Measurements from ENCODE around the gene TTC6.

TTC6 gene

DNA sequence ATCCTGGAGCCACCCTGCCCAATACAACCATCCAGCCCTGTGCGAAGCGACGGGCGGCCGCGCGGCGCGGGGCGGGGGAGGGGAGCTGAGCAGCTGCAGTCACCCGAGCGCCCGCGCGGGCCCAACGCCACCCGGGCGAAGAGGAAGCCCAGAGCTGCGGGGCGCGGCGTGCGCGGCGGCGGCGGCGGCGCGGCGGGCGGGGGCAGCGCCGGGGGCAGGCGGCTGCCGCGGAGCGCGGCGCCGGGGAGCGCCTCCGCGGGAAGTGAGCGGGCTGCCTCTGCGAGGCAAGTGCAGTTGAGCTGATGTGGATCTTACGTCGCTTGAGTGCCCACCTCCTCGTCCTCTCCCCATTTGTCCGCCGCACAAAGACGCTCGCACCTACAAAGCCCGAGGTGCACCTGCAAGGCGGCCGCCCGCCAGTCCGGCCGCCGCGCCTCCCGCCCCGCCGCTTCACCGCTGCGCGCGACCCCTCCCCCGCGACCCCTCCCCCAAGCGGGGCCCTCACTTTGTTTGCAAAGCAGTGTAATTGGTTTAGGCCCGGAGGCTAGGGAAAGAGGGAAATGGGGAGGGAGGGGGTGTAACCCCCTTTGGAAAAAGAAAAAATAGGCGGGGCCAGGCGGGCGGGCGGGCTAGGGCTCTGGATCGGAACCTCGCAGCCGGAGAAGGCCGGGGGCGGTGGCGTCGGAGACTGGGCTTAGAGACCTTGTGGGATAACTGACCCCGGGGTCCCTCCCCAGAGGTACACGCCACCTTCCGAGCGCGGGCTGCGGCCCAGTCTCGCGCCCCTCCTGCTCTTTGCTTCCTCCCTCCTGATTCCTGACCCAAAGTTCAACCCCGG lies at the start of gene TTC6, which contains the start of gene FOXA1:
TSS of gene TTC6 (plus strand) at position 659 of the 838 bp plus-strand sequence. CDS start 26,436 bp downstream, outside the sequence.
TSS of gene FOXA1 (minus strand) at position 279 of the 838 bp plus-strand sequence. CDS start at position 2, 277 bp downstream.
- no peak; the same call in 2 of the 3 replicates for ATAC-seq

GRCh38 chr14:37546621-37547447 lies 48.6 kb upstream of the TTC6 start:
- TF ChIP-seq CSDC2 (CRISPR knock-in tag; IDR thresholded peaks at IDR 0.05) (no peak), ZNF8 (CRISPR knock-in tag; IDR thresholded peaks at IDR 0.05) (no peak), ZNF70 (CRISPR knock-in tag; IDR thresholded peaks at IDR 0.05) (no peak), POU6F1 (CRISPR knock-in tag; IDR thresholded peaks at IDR 0.05; ENCODE audit: borderline replicate concordance, low read depth) (no peak), TCF4 (CRISPR knock-in tag; IDR thresholded peaks at IDR 0.05; ENCODE audit: borderline replicate concordance) (no peak), TOX (CRISPR knock-in tag; IDR thresholded peaks at IDR 0.05; ENCODE audit: borderline replicate concordance) (no peak), ISL1 (CRISPR knock-in tag; IDR thresholded peaks at IDR 0.05) (no peak), RARB (CRISPR knock-in tag; IDR thresholded peaks at IDR 0.05) (no peak), ARNTL (CRISPR knock-in tag; IDR thresholded peaks at IDR 0.05; ENCODE audit: borderline replicate concordance, low read depth) (no peak), GLIS3 (CRISPR knock-in tag; IDR thresholded peaks at IDR 0.05) (no peak)
- ATAC-seq = no peak

More for the DNA sequence above, at the start of gene TTC6, which contains the start of gene FOXA1:
- TF ChIP-seq ZNF70 (CRISPR knock-in tag; IDR thresholded peaks at IDR 0.05) = no peak
- TF ChIP-seq GLIS3 (CRISPR knock-in tag; IDR thresholded peaks at IDR 0.05) = no peak
- TF ChIP-seq ZFP3 (CRISPR knock-in tag; IDR thresholded peaks at IDR 0.05) = no peak
- no peak for TF ChIP-seq ESRRG (CRISPR knock-in tag; IDR thresholded peaks at IDR 0.05)
- no peak for TF ChIP-seq ISL1 (CRISPR knock-in tag; IDR thresholded peaks at IDR 0.05)
- TF ChIP-seq OSR1 (CRISPR knock-in tag; IDR thresholded peaks at IDR 0.05) = no peak
- TF ChIP-seq ARNTL (CRISPR knock-in tag; IDR thresholded peaks at IDR 0.05; ENCODE audit: borderline replicate concordance, low read depth) = no peak
- no peak for TF ChIP-seq BACH2 (CRISPR knock-in tag; IDR thresholded peaks at IDR 0.05; ENCODE audit: borderline replicate concordance)
- no peak for TF ChIP-seq ZNF8 (CRISPR knock-in tag; IDR thresholded peaks at IDR 0.05)
- TF ChIP-seq POU6F1 (CRISPR knock-in tag; IDR thresholded peaks at IDR 0.05; ENCODE audit: borderline replicate concordance, low read depth) = no peak
- TF ChIP-seq CSDC2 (CRISPR knock-in tag; IDR thresholded peaks at IDR 0.05) = no peak
- TF ChIP-seq TOX (CRISPR knock-in tag; IDR thresholded peaks at IDR 0.05; ENCODE audit: borderline replicate concordance) = no peak
- no peak for TF ChIP-seq ZNF565 (CRISPR knock-in tag; conservative IDR thresholded peaks at IDR 0.05; ENCODE audit: low read depth)
- TF ChIP-seq, protein P1, sequence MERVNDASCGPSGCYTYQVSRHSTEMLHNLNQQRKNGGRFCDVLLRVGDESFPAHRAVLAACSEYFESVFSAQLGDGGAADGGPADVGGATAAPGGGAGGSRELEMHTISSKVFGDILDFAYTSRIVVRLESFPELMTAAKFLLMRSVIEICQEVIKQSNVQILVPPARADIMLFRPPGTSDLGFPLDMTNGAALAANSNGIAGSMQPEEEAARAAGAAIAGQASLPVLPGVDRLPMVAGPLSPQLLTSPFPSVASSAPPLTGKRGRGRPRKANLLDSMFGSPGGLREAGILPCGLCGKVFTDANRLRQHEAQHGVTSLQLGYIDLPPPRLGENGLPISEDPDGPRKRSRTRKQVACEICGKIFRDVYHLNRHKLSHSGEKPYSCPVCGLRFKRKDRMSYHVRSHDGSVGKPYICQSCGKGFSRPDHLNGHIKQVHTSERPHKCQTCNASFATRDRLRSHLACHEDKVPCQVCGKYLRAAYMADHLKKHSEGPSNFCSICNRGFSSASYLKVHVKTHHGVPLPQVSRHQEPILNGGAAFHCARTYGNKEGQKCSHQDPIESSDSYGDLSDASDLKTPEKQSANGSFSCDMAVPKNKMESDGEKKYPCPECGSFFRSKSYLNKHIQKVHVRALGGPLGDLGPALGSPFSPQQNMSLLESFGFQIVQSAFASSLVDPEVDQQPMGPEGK (CRISPR knock-in tag; IDR thresholded peaks at IDR 0.05; ENCODE audit: borderline replicate concordance) = no peak
- no peak for TF ChIP-seq SNAI2 (CRISPR knock-in tag; IDR thresholded peaks at IDR 0.05)
- TF ChIP-seq, protein P2, sequence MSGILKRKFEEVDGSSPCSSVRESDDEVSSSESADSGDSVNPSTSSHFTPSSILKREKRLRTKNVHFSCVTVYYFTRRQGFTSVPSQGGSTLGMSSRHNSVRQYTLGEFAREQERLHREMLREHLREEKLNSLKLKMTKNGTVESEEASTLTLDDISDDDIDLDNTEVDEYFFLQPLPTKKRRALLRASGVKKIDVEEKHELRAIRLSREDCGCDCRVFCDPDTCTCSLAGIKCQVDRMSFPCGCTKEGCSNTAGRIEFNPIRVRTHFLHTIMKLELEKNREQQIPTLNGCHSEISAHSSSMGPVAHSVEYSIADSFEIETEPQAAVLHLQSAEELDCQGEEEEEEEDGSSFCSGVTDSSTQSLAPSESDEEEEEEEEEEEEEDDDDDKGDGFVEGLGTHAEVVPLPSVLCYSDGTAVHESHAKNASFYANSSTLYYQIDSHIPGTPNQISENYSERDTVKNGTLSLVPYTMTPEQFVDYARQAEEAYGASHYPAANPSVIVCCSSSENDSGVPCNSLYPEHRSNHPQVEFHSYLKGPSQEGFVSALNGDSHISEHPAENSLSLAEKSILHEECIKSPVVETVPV (CRISPR knock-in tag; IDR thresholded peaks at IDR 0.05) = no peak
- no peak for TF ChIP-seq TSHZ2 (CRISPR knock-in tag; IDR thresholded peaks at IDR 0.05)
- no peak for TF ChIP-seq PPARA (CRISPR knock-in tag; IDR thresholded peaks at IDR 0.05; ENCODE audit: borderline replicate concordance)

Measured in SK-N-SH treated with all-trans-retinoic acid at 6 μM for 48 hours (cell line).